HAP-1 (cell line): Measurements from ENCODE around the gene SPATA6.
"Not testable (repeated sequence)": the region's sequence is repeated elsewhere in the genome, so short reads cannot be mapped to it uniquely, and the experiment has no call there.

Experiments used
- DNase-seq, 2 experiments: peaks; one replicate each; pipeline ENCODE4 v3.0.0-alpha.2; 2016 to 2020; ENCODE audit warnings: low spot score in 2 of 2
- H3K27me3 ChIP-seq: fragments of 250-450 bp; sonication (Bioruptor Pico); 2 replicates; pipeline ENCODE4 v1.5.1; 2020; ENCODE audit warnings: low read depth, mild to moderate bottlenecking, moderate library complexity
- H3K36me3 ChIP-seq: fragments of 250-450 bp; sonication (Bioruptor Pico); replicated peaks from 2 replicates; pipeline ENCODE4 v1.5.1; 2020; ENCODE audit warnings: mild to moderate bottlenecking
- H3K4me1 ChIP-seq: fragments of 250-450 bp; sonication (Bioruptor Pico); 2 replicates; pipeline ENCODE4 v1.5.1; 2020; ENCODE audit warnings: mild to moderate bottlenecking
- H3K4me3 ChIP-seq: fragments of 250-450 bp; sonication (Bioruptor Pico); 2 replicates; pipeline ENCODE4 v1.5.1; 2020; ENCODE audit warnings: mild to moderate bottlenecking, moderate library complexity
- H3K9me3 ChIP-seq: fragments of 250-450 bp; sonication (Bioruptor Pico); 2 replicates; pipeline ENCODE4 v1.5.1; 2020; ENCODE audit warnings: mild to moderate bottlenecking, moderate library complexity
- in situ Hi-C: fragments of 300-500 bp; cut with MboI; formaldehyde crosslinking; loops from 3 replicates; pipeline ENCODE4 v1.14.3; 2020; ENCODE audit warnings: low sequenced_read_pairs, inconsistent platforms, mixed read lengths

The SPATA6 gene

DNA sequence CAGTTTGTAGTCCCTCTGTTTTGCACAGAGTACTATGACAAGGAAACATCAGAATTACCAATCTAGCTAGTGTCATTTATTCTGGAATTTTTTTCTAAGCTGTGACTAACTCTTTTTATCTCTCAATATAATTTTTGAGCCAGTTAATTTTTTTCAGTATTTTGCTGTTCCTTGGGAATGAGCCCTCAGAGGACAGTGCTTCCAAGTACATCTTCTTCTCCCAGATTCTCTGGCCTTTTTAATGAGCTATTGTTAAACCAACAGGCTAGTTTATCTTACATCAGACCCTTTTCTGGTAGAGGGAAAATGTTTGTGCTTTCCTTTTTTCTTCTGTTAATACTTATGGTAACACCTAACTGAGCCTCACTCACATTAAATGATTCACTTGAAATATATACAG lies 34.6 kb downstream of the SPATA6 start:
- H3K27me3 ChIP-seq, H3K4me3 ChIP-seq, DNase-seq, in situ Hi-C loops, H3K9me3 ChIP-seq, H3K4me1 ChIP-seq, H3K36me3 ChIP-seq: not testable (repeated sequence)

DNA sequence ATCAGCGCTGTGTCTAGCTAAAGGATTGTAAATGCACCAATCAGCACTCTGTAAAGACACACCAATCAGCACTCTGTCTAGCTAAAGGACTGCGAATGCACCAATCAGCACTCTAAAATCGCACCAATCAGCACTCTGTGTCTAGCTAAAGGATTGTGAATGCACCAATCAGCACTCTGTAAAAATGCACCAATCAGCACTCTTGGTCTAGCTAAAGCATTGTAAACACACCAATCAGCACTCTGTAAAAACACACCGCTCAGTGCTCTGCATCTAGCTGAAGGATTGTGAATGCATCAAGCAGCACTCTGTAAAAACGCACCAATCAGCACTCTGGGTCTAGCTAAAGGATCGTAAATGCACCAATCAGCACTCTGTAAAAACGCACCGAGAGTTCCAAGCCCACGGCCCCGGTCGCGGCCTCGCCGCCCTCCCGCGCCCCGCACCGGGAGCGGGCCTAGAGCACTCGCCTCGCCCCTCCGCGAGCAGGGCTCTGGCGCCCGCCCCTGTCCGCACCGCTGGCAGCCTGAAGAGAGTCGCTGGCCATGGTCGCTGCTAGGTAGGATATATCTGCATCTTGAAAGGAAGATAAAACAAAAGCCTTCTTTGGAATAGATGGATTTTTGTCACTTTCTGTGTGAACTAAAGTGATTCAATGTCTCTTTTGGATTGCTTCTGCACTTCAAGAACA lies 36.5 kb downstream of the SPATA6 start:
- H3K27me3 ChIP-seq, H3K36me3 ChIP-seq, H3K4me3 ChIP-seq, in situ Hi-C loops, DNase-seq, H3K4me1 ChIP-seq, H3K9me3 ChIP-seq: not testable (repeated sequence)

DNA sequence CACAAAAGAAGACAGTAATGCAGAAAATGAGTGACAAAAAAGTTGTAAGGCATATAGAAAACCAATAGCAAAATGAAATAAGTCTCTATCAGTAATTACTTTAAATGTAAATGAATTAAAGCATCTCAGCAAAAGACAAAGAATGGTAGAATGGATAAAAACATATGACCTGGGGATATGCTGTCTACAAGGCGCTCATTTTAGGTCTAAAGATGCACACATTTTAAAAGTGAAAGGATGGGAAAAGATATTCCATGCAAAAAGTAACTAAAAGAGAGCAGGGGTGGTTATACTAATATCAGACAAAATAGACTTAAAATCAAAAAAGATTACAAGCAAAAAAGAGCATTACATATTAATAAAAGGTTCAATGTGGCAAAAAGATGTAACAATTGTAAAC lies 41.2 kb downstream of the SPATA6 start:
- DNase-seq = no peak
- H3K4me1 ChIP-seq = no peaks in the 10 kb centered on the region
- no peaks in the 10 kb centered on the region for H3K9me3 ChIP-seq
- no peaks in the 10 kb centered on the region for H3K27me3 ChIP-seq
- in situ Hi-C loops = no loop called here
- H3K4me3 ChIP-seq = no peak overlapping the region
- no peaks in the 10 kb centered on the region for H3K36me3 ChIP-seq

DNA sequence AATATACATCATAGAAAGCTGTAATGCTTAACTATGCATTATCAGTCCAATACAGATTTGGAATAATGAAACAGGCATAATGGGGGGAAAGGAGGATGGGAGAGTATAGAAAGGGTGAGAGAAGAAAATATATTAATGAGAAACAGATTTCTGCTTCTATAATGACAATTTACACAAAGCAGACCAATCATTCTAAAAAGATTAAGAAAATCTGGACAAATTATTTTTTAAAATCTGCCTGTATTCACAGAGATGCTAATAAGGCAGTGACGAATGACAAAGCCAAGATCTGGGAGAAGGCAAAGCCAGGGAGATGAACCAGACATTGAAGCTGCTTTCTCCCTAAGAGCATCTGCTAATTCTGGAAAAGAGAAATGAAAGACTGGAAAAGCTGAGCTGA lies 50.0 kb downstream of the SPATA6 start:
- Histone ChIP-seq H3K4me3 (no peak overlapping the region), H3K9me3 (no peaks in the 10 kb centered on the region), H3K27me3 (no peaks in the 10 kb centered on the region), H3K36me3 (no peaks in the 10 kb centered on the region), H3K4me1 (no peaks in the 10 kb centered on the region)
- in situ Hi-C loops = no loop called here
- DNase-seq = no peak

DNA sequence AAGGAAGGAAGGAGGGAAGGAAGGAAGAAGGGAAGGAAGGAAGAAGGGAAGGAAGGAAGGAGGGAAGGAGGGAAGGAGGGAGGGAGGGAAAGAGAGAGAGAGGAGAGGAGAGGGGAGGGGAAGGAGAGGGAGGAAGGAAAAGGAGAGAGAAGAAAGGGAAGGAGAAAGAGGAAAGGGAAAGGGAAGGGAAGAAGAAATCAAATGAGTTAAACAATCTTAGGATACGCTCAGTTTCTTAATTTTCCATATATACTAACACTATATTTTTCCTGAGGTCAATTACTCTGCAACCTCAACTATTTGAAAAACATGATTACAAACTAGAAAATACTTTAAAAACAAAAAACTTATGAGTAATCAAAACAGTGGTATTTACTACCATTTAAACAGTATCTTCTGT lies 53.3 kb downstream of the SPATA6 start:
- H3K27me3 ChIP-seq = no peaks in the 10 kb centered on the region
- H3K9me3 ChIP-seq = no peaks in the 10 kb centered on the region
- H3K36me3 ChIP-seq = no peaks in the 10 kb centered on the region
- no peak overlapping the region for H3K4me3 ChIP-seq
- H3K4me1 ChIP-seq = no peaks in the 10 kb centered on the region
- in situ Hi-C loops = no loop called here
- DNase-seq = no peak

DNA sequence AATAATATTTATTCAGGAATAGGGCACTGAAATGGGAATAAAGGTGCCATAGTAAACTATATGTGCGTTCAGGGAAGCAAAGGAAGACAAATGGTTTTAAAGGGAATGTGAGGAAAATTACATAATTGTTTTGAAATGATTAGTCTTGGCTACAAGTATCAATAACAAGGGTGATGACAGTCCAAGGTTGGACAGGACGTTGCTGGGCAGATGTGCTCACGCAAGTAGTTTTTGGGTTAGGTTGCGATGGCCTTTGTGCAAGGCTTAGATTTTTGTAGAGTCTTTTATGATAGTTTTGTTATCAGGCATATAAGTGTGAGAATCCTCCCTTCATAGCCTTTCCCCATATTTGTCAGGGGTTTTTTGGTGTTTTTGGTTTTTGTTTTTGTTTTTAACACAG lies 57.0 kb downstream of the SPATA6 start:
- in situ Hi-C loops = no loop called here
- H3K4me1 ChIP-seq = no peaks in the 10 kb centered on the region

DNA sequence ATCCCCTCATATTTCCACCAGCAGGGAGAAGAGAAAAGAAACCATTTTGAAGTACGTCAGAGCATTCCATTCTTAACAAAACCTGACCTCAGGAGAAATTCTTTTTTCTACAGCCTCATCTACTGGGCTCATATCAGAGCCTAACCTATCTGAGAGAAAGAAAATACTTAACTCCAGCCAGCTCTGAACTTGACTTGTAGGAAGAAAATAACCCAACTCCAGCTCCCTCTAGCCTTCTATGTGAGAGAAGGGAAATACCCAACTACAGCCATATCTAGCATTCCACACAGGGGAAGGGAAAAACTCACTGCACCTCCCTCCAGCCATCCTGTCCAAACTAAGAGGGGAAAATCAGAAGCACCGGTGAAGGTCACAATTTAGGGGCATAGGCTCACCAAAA lies 57.7 kb downstream of the SPATA6 start:
- DNase-seq = no peak
- Histone ChIP-seq H3K36me3 (no peaks in the 10 kb centered on the region), H3K27me3 (no peaks in the 10 kb centered on the region), H3K4me3 (no peak overlapping the region), H3K9me3 (no peaks in the 10 kb centered on the region), H3K4me1 (no peaks in the 10 kb centered on the region)
- in situ Hi-C loops = no loop called here

More for the DNA sequence above, 57.0 kb downstream of the SPATA6 start:
- no peaks in the 10 kb centered on the region for H3K9me3 ChIP-seq
- DNase-seq = no peak
- no peaks in the 10 kb centered on the region for H3K36me3 ChIP-seq
- no peaks in the 10 kb centered on the region for H3K27me3 ChIP-seq
- H3K4me3 ChIP-seq = no peak overlapping the region

DNA sequence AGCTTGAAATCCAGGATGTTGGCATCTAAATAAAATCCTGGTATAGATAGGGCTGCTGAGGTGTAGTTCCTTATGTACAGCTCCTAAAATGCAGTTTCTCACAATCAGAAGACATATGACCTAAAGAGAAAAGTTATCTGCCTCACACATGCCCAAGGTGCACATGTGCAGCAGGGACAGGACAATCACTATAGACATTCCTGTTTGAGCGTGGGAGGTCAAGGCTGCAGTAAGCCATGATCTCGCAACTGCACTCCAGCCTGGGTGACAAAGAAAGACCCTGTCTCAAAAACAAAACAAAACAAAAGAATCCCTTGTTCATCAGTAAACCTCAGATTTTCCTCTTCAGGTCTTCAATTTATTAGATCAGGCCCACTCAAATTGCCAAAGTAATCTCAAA lies 66.1 kb downstream of the SPATA6 start:
- H3K4me1 ChIP-seq = no peaks in the 10 kb centered on the region
- in situ Hi-C loops = no loop called here

DNA sequence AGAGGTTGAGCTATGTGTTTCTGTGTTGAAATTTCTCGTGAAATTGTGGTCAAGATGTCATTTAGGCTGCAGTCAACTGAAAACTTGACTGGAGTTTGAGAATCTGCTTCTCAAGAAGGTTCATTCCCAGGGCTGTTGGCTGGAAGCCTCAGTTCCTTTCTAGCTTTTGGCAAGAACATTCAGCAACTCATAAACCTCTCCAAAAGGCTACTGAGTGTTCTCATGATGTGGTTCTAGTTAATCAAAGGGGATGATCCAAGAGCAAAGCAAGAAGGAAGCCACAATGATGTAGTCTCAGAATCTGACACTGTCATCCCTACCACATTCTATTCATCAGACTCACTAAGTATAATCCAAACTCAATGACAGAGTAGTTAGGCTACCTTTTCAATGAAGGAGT lies 66.6 kb downstream of the SPATA6 start:
- Histone ChIP-seq H3K4me1 (no peaks in the 10 kb centered on the region), H3K4me3 (no peak overlapping the region), H3K27me3 (no peaks in the 10 kb centered on the region), H3K36me3 (no peaks in the 10 kb centered on the region), H3K9me3 (no peaks in the 10 kb centered on the region)
- in situ Hi-C loops = no loop called here
- DNase-seq = no peak

More for the DNA sequence above, 66.1 kb downstream of the SPATA6 start:
- no peak for DNase-seq
- Histone ChIP-seq H3K36me3 (no peaks in the 10 kb centered on the region), H3K27me3 (no peaks in the 10 kb centered on the region), H3K9me3 (no peaks in the 10 kb centered on the region), H3K4me3 (no peak overlapping the region)

DNA sequence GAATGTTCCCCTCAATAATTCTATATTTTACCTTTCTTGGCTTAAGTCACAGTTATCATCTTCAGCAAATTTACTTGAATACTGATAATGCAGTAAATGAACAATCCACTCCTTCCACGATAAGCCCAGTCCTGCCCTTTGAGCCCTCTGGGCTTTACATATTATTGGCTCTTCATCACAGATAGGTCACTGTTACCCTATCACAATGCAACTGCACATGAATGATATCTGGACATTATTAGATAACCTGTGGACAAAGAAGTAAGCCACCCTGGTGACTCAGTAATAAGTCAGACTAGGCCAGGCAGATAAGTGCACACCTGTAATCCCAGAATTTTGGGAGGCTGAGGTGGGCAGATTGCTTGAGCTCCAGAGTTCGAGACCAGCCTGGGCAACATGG lies 69.4 kb downstream of the SPATA6 start:
- no peak for DNase-seq
- H3K4me1 ChIP-seq = no peaks in the 10 kb centered on the region
- H3K27me3 ChIP-seq = no peaks in the 10 kb centered on the region
- in situ Hi-C loops = no loop called here
- H3K4me3 ChIP-seq = no peak overlapping the region
- H3K9me3 ChIP-seq = no peaks in the 10 kb centered on the region
- H3K36me3 ChIP-seq = no peaks in the 10 kb centered on the region

DNA sequence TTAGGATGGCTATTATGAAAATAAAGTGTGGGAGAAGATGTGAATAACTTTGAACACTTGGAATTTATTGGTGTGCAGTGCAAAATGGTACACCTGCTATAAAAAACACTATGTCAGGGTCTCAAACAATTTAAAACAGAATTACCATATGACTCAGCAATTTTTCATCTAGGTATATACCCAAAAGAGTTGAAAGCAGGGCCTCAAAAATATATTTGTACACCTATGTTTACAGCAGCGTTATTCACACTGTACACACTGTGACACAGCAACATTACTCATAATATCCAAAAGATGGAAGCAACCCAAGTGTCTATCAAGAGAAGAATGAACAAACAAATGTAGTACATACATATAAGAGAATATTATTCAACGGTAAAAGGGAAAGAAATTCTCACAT lies 75.8 kb downstream of the SPATA6 start:
- H3K27me3 ChIP-seq = no peaks in the 10 kb centered on the region
- in situ Hi-C loops = no loop called here
- no peaks in the 10 kb centered on the region for H3K36me3 ChIP-seq
- no peak for DNase-seq
- H3K9me3 ChIP-seq = no peaks in the 10 kb centered on the region
- H3K4me3 ChIP-seq = no peak overlapping the region
- H3K4me1 ChIP-seq = no peaks in the 10 kb centered on the region

DNA sequence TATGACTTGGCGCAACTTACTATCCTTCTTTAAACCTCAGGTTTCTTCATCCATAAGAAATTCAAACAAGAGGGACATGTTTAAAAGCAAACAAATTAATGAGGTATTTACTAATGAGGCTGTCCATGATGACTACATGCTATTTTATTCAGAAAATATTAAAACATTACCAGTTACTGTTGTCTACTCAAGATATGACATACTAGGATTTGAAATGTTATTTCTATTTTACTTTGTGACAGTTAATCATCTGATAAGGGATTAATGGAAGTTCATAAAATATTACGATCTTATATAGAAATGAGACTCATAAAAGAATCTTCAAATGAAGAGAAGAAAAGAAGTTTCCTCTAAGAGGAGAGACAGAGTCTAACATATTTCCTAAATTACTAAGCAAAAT lies 80.1 kb downstream of the SPATA6 start:
- DNase-seq = no peak
- Histone ChIP-seq H3K9me3 (no peaks in the 10 kb centered on the region), H3K4me3 (no peak overlapping the region), H3K27me3 (no peaks in the 10 kb centered on the region), H3K36me3 (no peaks in the 10 kb centered on the region), H3K4me1 (no peaks in the 10 kb centered on the region)
- in situ Hi-C loops = no loop called here

DNA sequence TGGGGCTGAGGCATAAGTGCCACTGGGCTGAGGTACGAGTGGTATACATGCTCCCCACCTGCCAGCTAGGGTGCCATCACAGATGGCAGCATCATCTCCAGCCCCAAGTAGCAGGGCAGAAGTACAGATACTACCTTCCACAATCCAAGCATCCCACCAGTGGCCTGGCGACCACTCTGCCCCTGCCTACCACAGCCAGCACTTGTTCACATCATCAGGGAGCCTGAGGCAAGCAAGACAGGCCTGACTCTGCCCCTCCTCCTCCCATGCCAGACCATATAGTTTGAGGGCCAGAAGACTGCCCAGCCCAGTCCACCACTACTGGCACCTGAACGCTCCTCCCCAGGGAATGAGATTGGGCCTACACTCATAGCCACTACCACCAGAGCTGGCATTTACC lies 84.6 kb downstream of the SPATA6 start:
- Histone ChIP-seq H3K27me3 (no peaks in the 10 kb centered on the region), H3K36me3 (no peaks in the 10 kb centered on the region), H3K9me3 (no peaks in the 10 kb centered on the region), H3K4me3 (no peak overlapping the region), H3K4me1 (no peaks in the 10 kb centered on the region)
- no peak for DNase-seq
- in situ Hi-C loops = no loop called here

DNA sequence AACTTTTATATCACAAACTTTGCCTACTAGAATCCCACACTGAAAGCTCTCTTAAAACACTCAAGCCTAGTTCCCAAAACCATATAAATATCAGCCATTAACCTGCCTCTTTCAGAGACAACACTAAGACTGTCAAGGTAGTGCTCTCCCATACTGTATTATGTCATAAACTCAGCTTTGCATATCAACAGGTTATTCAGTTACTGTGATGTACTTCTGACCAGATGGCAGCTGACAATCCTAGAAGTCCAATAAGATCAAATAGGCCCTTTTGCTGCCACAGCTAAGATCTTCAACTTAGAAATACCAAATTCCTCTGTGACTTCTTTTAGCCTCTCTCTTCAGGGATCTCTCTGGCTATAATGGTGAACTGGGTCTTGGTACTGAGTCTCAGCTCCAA lies 97.2 kb downstream of the SPATA6 start:
- H3K36me3 ChIP-seq = no peaks in the 10 kb centered on the region
- no peaks in the 10 kb centered on the region for H3K4me1 ChIP-seq
- no peaks in the 10 kb centered on the region for H3K27me3 ChIP-seq
- no peak overlapping the region for H3K4me3 ChIP-seq
- no peak for DNase-seq
- no peaks in the 10 kb centered on the region for H3K9me3 ChIP-seq
- in situ Hi-C loops = no loop called here

DNA sequence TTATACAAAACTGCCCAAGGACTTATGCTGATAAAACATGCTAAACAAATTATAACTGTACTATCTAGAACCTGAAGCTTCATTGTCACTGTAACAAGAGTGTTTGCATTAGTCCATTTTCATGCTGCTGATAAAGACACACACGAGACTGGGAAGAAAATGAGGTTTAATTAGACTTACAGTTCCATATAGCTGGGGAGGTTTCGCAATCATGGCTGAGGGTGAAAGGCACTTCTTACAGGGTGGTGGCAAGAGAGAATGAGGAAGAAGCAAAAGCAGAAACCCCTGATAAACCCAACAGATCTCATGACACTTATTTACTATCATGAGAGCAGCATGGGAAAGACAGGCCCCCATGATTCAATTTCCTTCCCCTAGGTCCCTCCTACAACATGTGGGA lies 100.4 kb downstream of the SPATA6 start:
- no peak for DNase-seq
- Histone ChIP-seq H3K9me3 (no peaks in the 10 kb centered on the region), H3K4me3 (no peak overlapping the region), H3K4me1 (no peaks in the 10 kb centered on the region), H3K27me3 (no peaks in the 10 kb centered on the region), H3K36me3 (no peaks in the 10 kb centered on the region)
- in situ Hi-C loops = no loop called here
